Brain microvascular endothelial cell (primary cell): ENCODE data around the gene ETF1.

Experiments used
- DNase-seq: peaks from one replicate; pipeline ENCODE4 v3.0.0-alpha.2; 2020
- H3K27ac ChIP-seq: fragments of 250-450 bp; sonication (Bioruptor Pico); 2 replicates; pipeline ENCODE4 v1.5.1; 2020; ENCODE audit warnings: mild to moderate bottlenecking, moderate library complexity
- H3K27me3 ChIP-seq: fragments of 250-450 bp; sonication (Bioruptor Pico); replicated peaks from 2 replicates; pipeline ENCODE4 v1.5.1; 2020; ENCODE audit warnings: mild to moderate bottlenecking
- H3K36me3 ChIP-seq: fragments of 250-450 bp; sonication (Bioruptor Pico); replicated peaks from 2 replicates; pipeline ENCODE4 v1.5.1; 2020; ENCODE audit warnings: mild to moderate bottlenecking
- H3K4me3 ChIP-seq: 2 replicates; pipeline ENCODE4 v1.5.1; 2011; ENCODE audit warnings: low read depth, mild to moderate bottlenecking, control low read depth, low read length, moderate library complexity
- CTCF ChIP-seq: IDR thresholded peaks from 2 replicates; pipeline ENCODE4 v1.5.1; 2011; ENCODE audit warnings: low read depth, mild to moderate bottlenecking, moderate library complexity, low read length, control low read depth, inconsistent platforms; ENCODE audit errors: missing control alignments
- in situ Hi-C: cut with HindIII; loops from 2 replicates; pipeline ENCODE4 v1.10.0; 2017; ENCODE audit warnings: low sequenced_read_pairs, low pct_ligation_motif_present

The ETF1 gene

DNA sequence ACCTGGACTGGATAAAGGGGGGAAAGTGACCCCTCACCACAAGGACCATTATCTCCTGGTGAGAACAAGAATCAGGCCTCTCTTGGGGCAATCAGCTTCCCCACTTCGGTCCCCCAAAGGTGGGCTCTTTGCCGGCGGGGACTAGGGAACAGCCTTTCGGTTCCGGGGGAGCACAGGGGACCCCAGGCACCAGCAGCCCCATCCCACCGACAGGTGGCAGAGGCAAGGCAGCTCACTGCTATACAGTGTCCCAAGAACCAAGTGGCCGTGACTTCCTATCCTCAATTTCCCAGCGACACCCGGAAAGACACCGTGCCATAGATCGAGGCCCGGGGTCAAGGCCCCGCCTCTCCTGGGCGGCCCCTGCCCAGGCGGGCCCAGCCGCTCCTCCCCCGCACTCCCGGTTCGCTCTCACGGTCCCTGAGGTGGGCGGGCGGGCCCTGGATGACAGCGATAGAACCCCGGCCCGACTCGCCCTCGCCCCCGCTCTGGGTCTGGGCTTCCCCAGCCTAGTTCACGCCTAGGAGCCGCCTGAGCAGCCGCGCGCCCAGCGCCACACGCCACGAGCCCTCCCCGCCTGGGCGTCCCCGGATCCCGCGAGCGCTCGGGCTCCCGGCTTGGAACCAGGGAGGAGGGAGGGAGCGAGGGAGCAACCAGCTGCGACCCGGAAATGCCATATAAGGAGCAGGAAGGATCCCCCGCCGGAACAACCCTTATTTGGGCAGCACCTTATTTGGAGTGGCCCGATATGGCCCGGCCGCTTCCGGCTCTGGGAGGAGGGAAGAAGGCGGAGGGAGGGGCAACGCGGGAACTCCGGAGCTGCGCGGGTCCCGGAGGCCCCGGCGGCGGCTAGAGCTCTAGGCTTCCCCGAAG is 78.4 kb downstream of the ETF1 start:
- H3K27ac ChIP-seq: peak overlapping the region; percentile 91
- TF ChIP-seq CTCF: no peak
- peak overlapping the region; percentile 95 for H3K4me3 ChIP-seq
- DNase-seq: peak; percentile 99
- H3K27me3 ChIP-seq: no peaks in the 10 kb centered on the region
- peaks cover 19% of the 10 kb centered on the region for H3K36me3 ChIP-seq
- in situ Hi-C loops: no loop called here

GRCh38 chr5:138464008-138464387 is 79.0 kb downstream of the ETF1 start:
- Histone ChIP-seq H3K27ac (peak overlapping the region; percentile 91), H3K27me3 (no peaks in the 10 kb centered on the region), H3K4me3 (peak overlapping the region; percentile 95), H3K36me3 (peaks cover 19% of the 10 kb centered on the region)
- peak; percentile 72 for TF ChIP-seq CTCF
- in situ Hi-C loops: no loop called here
- peak; percentile 88 for DNase-seq

- Histone ChIP-seq H3K4me3 (peak overlapping the region; percentile 67), H3K27me3 (no peaks in the 10 kb centered on the region), H3K27ac (peak overlapping the region; percentile 91), H3K36me3 (peaks cover 19% of the 10 kb centered on the region)
- peak; percentile 39 for TF ChIP-seq CTCF
- in situ Hi-C loops: no loop called here
- no peak for DNase-seq
These were observed 79.5 kb downstream of the ETF1 start for GRCh38 chr5:138463419-138464007.

- H3K4me3 ChIP-seq: no peak overlapping the region
- H3K27ac ChIP-seq: no peak overlapping the region
- peaks cover 2% of the 10 kb centered on the region for H3K36me3 ChIP-seq
- in situ Hi-C loops: no loop called here
- DNase-seq: peak; percentile 76
- H3K27me3 ChIP-seq: no peaks in the 10 kb centered on the region
- TF ChIP-seq CTCF: no peak
These were observed 81.5 kb downstream of the ETF1 start for GRCh38 chr5:138461343-138462125.

- H3K27ac ChIP-seq: no peak overlapping the region
- no peak for TF ChIP-seq CTCF
- no peaks in the 10 kb centered on the region for H3K27me3 ChIP-seq
- DNase-seq: no peak
- H3K36me3 ChIP-seq: no peaks in the 10 kb centered on the region
- in situ Hi-C loops: no loop called here
- H3K4me3 ChIP-seq: no peak overlapping the region
These were observed 82.9 kb downstream of the ETF1 start for GRCh38 chr5:138460032-138460693.
